ENCODE results near the gene KLF9. TPM values are rescaled to one million over a fixed set of nuclear protein-coding genes. Genes with fewer than 3 reads are reported as not detected.

Gene KLF9
- total RNA-seq (100 TPM), polyA plus RNA-seq (ENCODE audit: insufficient read depth, low read depth, low replicate concordance) (23.5 TPM)
- long read RNA-seq, donor 1, full-length matches to known transcripts = 4 of 4 reads
- long read RNA-seq, donor 1, partial matches to known transcripts = 0 of 4 reads
- long read RNA-seq, donor 1, other reads (novel, unspliced or antisense) = 0 of 4 reads
- long read RNA-seq, donor 2, full-length matches to known transcripts = 2 of 2 reads
- long read RNA-seq, donor 2, partial matches to known transcripts = 0 of 2 reads
- long read RNA-seq, donor 2, other reads (novel, unspliced or antisense) = 0 of 2 reads
- long read RNA-seq, donor 3, full-length matches to known transcripts = 3 of 3 reads
- long read RNA-seq, donor 3, partial matches to known transcripts = 0 of 3 reads
- long read RNA-seq, donor 3, other reads (novel, unspliced or antisense) = 0 of 3 reads
- long read RNA-seq, donor 4, full-length matches to known transcripts = 2 of 2 reads
- long read RNA-seq, donor 4, partial matches to known transcripts = 0 of 2 reads
- long read RNA-seq, donor 4, other reads (novel, unspliced or antisense) = 0 of 2 reads
- long read RNA-seq, donor 5 = 0 reads
- long read RNA-seq, donor 6 = 0 reads
- long read RNA-seq, donor 7, partial matches to known transcripts = 0 of 8 reads
- long read RNA-seq, donor 7, other reads (novel, unspliced or antisense) = 8 of 8 reads
- long read RNA-seq, donor 8, full-length matches to known transcripts = 2 of 2 reads
- long read RNA-seq, donor 8, partial matches to known transcripts = 0 of 2 reads
- long read RNA-seq, donor 8, other reads (novel, unspliced or antisense) = 0 of 2 reads
- long read RNA-seq, donor 9, full-length matches to known transcripts = 4 of 4 reads
- long read RNA-seq, donor 9, partial matches to known transcripts = 0 of 4 reads
- long read RNA-seq, donor 9, other reads (novel, unspliced or antisense) = 0 of 4 reads
- long read RNA-seq, donor 10, full-length matches to known transcripts = 2 of 2 reads
- long read RNA-seq, donor 10, partial matches to known transcripts = 0 of 2 reads
- long read RNA-seq, donor 10, other reads (novel, unspliced or antisense) = 0 of 2 reads

- H3K4me3 ChIP-seq (ENCODE audit: low read length in 3 of 3) = peak within 1 kb of the TSS; percentile 61 to 94 (median 89)
- intact Hi-C loops (cut with DNase I) = no loop called here
- FAIRE-seq (peak; percentile 92), DNase-seq (peak; percentile 91 to 98 (median 97))
- H3K36me3 ChIP-seq (ENCODE audit: control insufficient read depth in 2 of 3, insufficient read depth in 3 of 3, low read length in 3 of 3) = no peaks in the 10 kb centered on the region
- H3K4me1 ChIP-seq (ENCODE audit: control insufficient read depth in 2 of 3, insufficient read depth in 2 of 3, low read depth in 1 of 3, low read length in 3 of 3) = peaks cover 6 to 17% (median 12%) of the 10 kb centered on the region in 3 donors
- no peaks in the 10 kb centered on the region for H3K9me3 ChIP-seq (ENCODE audit: control insufficient read depth in 2 of 3, insufficient read depth in 1 of 3, low read length in 3 of 3)
- no peaks in the 10 kb centered on the region for H3K27me3 ChIP-seq (ENCODE audit: control insufficient read depth, insufficient read depth, low read length)
- TF ChIP-seq CTCF (IDR thresholded peaks at IDR 0.05; ENCODE audit: borderline replicate concordance, extremely low read depth, insufficient read depth) = no peak
- peak within 1 kb of the TSS; percentile 73 to 93 (median 85) for H3K9ac ChIP-seq (ENCODE audit: low read length in 3 of 3)
- H3K27ac ChIP-seq (ENCODE audit: low read depth in 2 of 2, low read length in 2 of 2) = peak within 1 kb of the TSS; percentile 99 to 100
These were observed at the start of gene KLF9 for GRCh38 chr9:70413799-70414775. Gene KLF9 (minus strand): TSS chr9:70414657. CDS start chr9:70413363, 1,294 bp downstream.

- Histone ChIP-seq H3K27me3 (ENCODE audit: control insufficient read depth, insufficient read depth, low read length) (no peaks in the 10 kb centered on the region), H3K36me3 (ENCODE audit: control insufficient read depth in 2 of 3, insufficient read depth in 3 of 3, low read length in 3 of 3) (no peaks in the 10 kb centered on the region), H3K9ac (ENCODE audit: low read length in 3 of 3) (no peak overlapping the region), H3K9me3 (ENCODE audit: control insufficient read depth in 2 of 3, insufficient read depth in 1 of 3, low read length in 3 of 3) (no peaks in the 10 kb centered on the region), H3K27ac (ENCODE audit: low read depth in 2 of 2, low read length in 2 of 2) (no peak overlapping the region), H3K4me1 (ENCODE audit: control insufficient read depth in 2 of 3, insufficient read depth in 2 of 3, low read depth in 1 of 3, low read length in 3 of 3) (peaks cover 0 to 4% (median 0%) of the 10 kb centered on the region in 3 donors), H3K4me3 (ENCODE audit: low read length in 3 of 3) (no peak overlapping the region)
- TF ChIP-seq CTCF (IDR thresholded peaks at IDR 0.05; ENCODE audit: borderline replicate concordance, extremely low read depth, insufficient read depth) = no peak
- intact Hi-C loops (cut with DNase I) = no loop called here
- no peak for DNase-seq
- FAIRE-seq = no peak
These were observed 49.4 kb upstream of the KLF9 start for GRCh38 chr9:70463877-70464276.

GRCh38 chr9:70462300-70462699 is 47.8 kb upstream of the KLF9 start:
- no peaks in the 10 kb centered on the region for H3K36me3 ChIP-seq (ENCODE audit: control insufficient read depth in 2 of 3, insufficient read depth in 3 of 3, low read length in 3 of 3)
- no peak overlapping the region for H3K4me3 ChIP-seq (ENCODE audit: low read length in 3 of 3)
- FAIRE-seq (no peak), DNase-seq (no peak)
- no peaks in the 10 kb centered on the region for H3K27me3 ChIP-seq (ENCODE audit: control insufficient read depth, insufficient read depth, low read length)
- H3K4me1 ChIP-seq (ENCODE audit: control insufficient read depth in 2 of 3, insufficient read depth in 2 of 3, low read depth in 1 of 3, low read length in 3 of 3) = no peaks in the 10 kb centered on the region
- no peak for TF ChIP-seq CTCF (IDR thresholded peaks at IDR 0.05; ENCODE audit: borderline replicate concordance, extremely low read depth, insufficient read depth)
- H3K9ac ChIP-seq (ENCODE audit: low read length in 3 of 3) = no peak overlapping the region
- no peaks in the 10 kb centered on the region for H3K9me3 ChIP-seq (ENCODE audit: control insufficient read depth in 2 of 3, insufficient read depth in 1 of 3, low read length in 3 of 3)
- H3K27ac ChIP-seq (ENCODE audit: low read depth in 2 of 2, low read length in 2 of 2) = no peak overlapping the region
- intact Hi-C loops (cut with DNase I) = no loop called here
